ENCODE results near the gene EPDR1. TPM values are rescaled to one million over a fixed set of nuclear protein-coding genes. Genes with fewer than 3 reads are reported as not detected.

EPDR1 gene
- total RNA-seq, 4 donors from 2014 or later: 24.9 to 35.5 (median 30.7) TPM

GRCh38 chr7:37957221-37957970 is 37.0 kb downstream of the EPDR1 start:
- WGBS: 85% methylated on average over 9 of the region's 9 CpGs
- H3K9me3 ChIP-seq: no peaks in the 10 kb centered on the region

GRCh38 chr7:37960483-37960882 is 40.0 kb downstream of the EPDR1 start:
- Histone ChIP-seq H3K4me1 (no peaks in the 10 kb centered on the region), H3K4me3 (no peak overlapping the region), H3K27ac (replicated peaks in 1 of 4) (no peak overlapping the region), H3K27me3 (no peaks in the 10 kb centered on the region), H3K9me3 (no peaks in the 10 kb centered on the region), H3K36me3 (no peaks in the 10 kb centered on the region)
- 85% methylated on average over 2 of the region's 2 CpGs for WGBS
- no peak for TF ChIP-seq EP300 (IDR thresholded peaks at IDR 0.05)
- TF ChIP-seq POLR2AphosphoS5 (IDR thresholded peaks at IDR 0.05): no peak
- TF ChIP-seq CTCF (IDR thresholded peaks at IDR 0.05): no peak
- TF ChIP-seq POLR2A (IDR thresholded peaks at IDR 0.05; ENCODE audit: low read depth): no peak
- intact Hi-C loops (cut with DNase I): no loop called here
- DNase-seq (ENCODE audit: extremely low spot score): no peak

More at GRCh38 chr7:37957221-37957970, 37.0 kb downstream of the EPDR1 start:
- intact Hi-C loops (cut with DNase I): no loop called here
- no peak for DNase-seq (ENCODE audit: extremely low spot score)
- Histone ChIP-seq H3K4me3 (no peak overlapping the region), H3K36me3 (no peaks in the 10 kb centered on the region), H3K4me1 (no peaks in the 10 kb centered on the region), H3K27ac (replicated peaks in 1 of 4) (no peak overlapping the region), H3K27me3 (no peaks in the 10 kb centered on the region)
- TF ChIP-seq POLR2AphosphoS5 (IDR thresholded peaks at IDR 0.05) (no peak), CTCF (IDR thresholded peaks at IDR 0.05) (no peak), EP300 (IDR thresholded peaks at IDR 0.05) (no peak), POLR2A (IDR thresholded peaks at IDR 0.05; ENCODE audit: low read depth) (no peak)

- H3K9me3 ChIP-seq: no peaks in the 10 kb centered on the region
- no peaks in the 10 kb centered on the region for H3K27me3 ChIP-seq
- intact Hi-C loops (cut with DNase I): no loop called here
- TF ChIP-seq CTCF (IDR thresholded peaks at IDR 0.05) (no peak), EP300 (IDR thresholded peaks at IDR 0.05) (no peak), POLR2A (IDR thresholded peaks at IDR 0.05; ENCODE audit: low read depth) (no peak), POLR2AphosphoS5 (IDR thresholded peaks at IDR 0.05) (no peak)
- no peak overlapping the region for H3K4me3 ChIP-seq
- H3K27ac ChIP-seq (replicated peaks in 1 of 4): no peak overlapping the region
- H3K36me3 ChIP-seq: no peaks in the 10 kb centered on the region
- DNase-seq (ENCODE audit: extremely low spot score): no peak
- H3K4me1 ChIP-seq: no peaks in the 10 kb centered on the region
- WGBS: 92% methylated on average over 4 of the region's 5 CpGs
These were observed 40.8 kb downstream of the EPDR1 start for GRCh38 chr7:37961251-37961650.

GRCh38 chr7:37964196-37964595 is 43.8 kb downstream of the EPDR1 start:
- H3K4me3 ChIP-seq: no peak overlapping the region
- H3K36me3 ChIP-seq: no peaks in the 10 kb centered on the region
- intact Hi-C loops (cut with DNase I): no loop called here
- H3K4me1 ChIP-seq: no peaks in the 10 kb centered on the region
- TF ChIP-seq POLR2AphosphoS5 (IDR thresholded peaks at IDR 0.05) (no peak), CTCF (IDR thresholded peaks at IDR 0.05) (no peak), EP300 (IDR thresholded peaks at IDR 0.05) (no peak), POLR2A (IDR thresholded peaks at IDR 0.05; ENCODE audit: low read depth) (no peak)
- no peaks in the 10 kb centered on the region for H3K9me3 ChIP-seq
- H3K27me3 ChIP-seq: no peaks in the 10 kb centered on the region
- WGBS: 83% methylated on average over 5 of the region's 5 CpGs
- no peak for DNase-seq (ENCODE audit: extremely low spot score)
- no peak overlapping the region for H3K27ac ChIP-seq (replicated peaks in 1 of 4)

- 73% methylated on average over 3 of the region's 3 CpGs for WGBS
- no peaks in the 10 kb centered on the region for H3K27me3 ChIP-seq
- no peaks in the 10 kb centered on the region for H3K36me3 ChIP-seq
- TF ChIP-seq POLR2A (IDR thresholded peaks at IDR 0.05; ENCODE audit: low read depth): no peak
- no peak for TF ChIP-seq CTCF (IDR thresholded peaks at IDR 0.05)
- no peak for TF ChIP-seq POLR2AphosphoS5 (IDR thresholded peaks at IDR 0.05)
- no peak for TF ChIP-seq EP300 (IDR thresholded peaks at IDR 0.05)
- no peak overlapping the region for H3K4me3 ChIP-seq
- H3K27ac ChIP-seq (replicated peaks in 1 of 4): no peak overlapping the region
- DNase-seq (ENCODE audit: extremely low spot score): no peak
- intact Hi-C loops (cut with DNase I): no loop called here
- no peaks in the 10 kb centered on the region for H3K9me3 ChIP-seq
- H3K4me1 ChIP-seq: no peaks in the 10 kb centered on the region
These were observed 49.8 kb downstream of the EPDR1 start for GRCh38 chr7:37970211-37970610.
